HepG2 (cell line): ENCODE measurements around the gene OR10H1. TPM values are rescaled to one million over a fixed set of nuclear protein-coding genes. Genes with fewer than 3 reads are reported as not detected.

Experiments
- ELF4 ChIP-seq: sonication (generic); formaldehyde crosslinking; IDR thresholded peaks from 2 replicates; pipeline ENCODE4 v1.5.0; 2020; ENCODE audit warnings: missing genetic modification reagents, mild to moderate bottlenecking, moderate library complexity, borderline replicate concordance
- HES4 ChIP-seq: sonication (generic); formaldehyde crosslinking; IDR thresholded peaks from 2 replicates; pipeline ENCODE4 v1.9.0; 2021; ENCODE audit warnings: mild to moderate bottlenecking, missing genetic modification reagents, borderline replicate concordance
- RBFOX2 ChIP-seq: fragments of 200-400 bp; formaldehyde crosslinking; IDR thresholded peaks from 2 replicates; pipeline ENCODE4 v1.6.1; 2017; ENCODE audit warnings: low read depth, mild to moderate bottlenecking, low read length
- RBM39 ChIP-seq: fragments of 200-400 bp; formaldehyde crosslinking; IDR thresholded peaks from one replicate; pipeline ENCODE4 v1.6.1; 2018; ENCODE audit warnings: antibody characterized with exemption, mild to moderate bottlenecking, low read depth, low read length; ENCODE audit not compliant: poor library complexity, severe bottlenecking
- RXRA ChIP-seq: sonication (generic); formaldehyde crosslinking; IDR thresholded peaks from 2 replicates; pipeline ENCODE4 v1.5.1; 2020; ENCODE audit warnings: missing genetic modification reagents
- SALL2 ChIP-seq: sonication (generic); formaldehyde crosslinking; IDR thresholded peaks from 2 replicates; pipeline ENCODE4 v1.8.1; 2023; ENCODE audit warnings: mild to moderate bottlenecking, missing genetic modification reagents, inconsistent platforms
- SMAD1 ChIP-seq: sonication (generic); formaldehyde crosslinking; IDR thresholded peaks from 2 replicates; pipeline ENCODE4 v1.4.0; 2020; ENCODE audit warnings: missing genetic modification reagents, low read depth, mild to moderate bottlenecking, borderline replicate concordance
- TCF12 ChIP-seq, 2 experiments: fragments of 450-650 bp in 1 of 2; sonication (generic) in 1 of 2; formaldehyde crosslinking in 1 of 2; IDR thresholded peaks; 2 replicates each; pipeline versions ENCODE4 v1.6.1 to v1.8.0; 2017 to 2022; ENCODE audit warnings: antibody characterized with exemption in 1 of 2, mild to moderate bottlenecking in 1 of 2, missing genetic modification reagents in 1 of 2, moderate library complexity in 1 of 2
- U2AF1 ChIP-seq: fragments of 200-400 bp; formaldehyde crosslinking; optimal IDR thresholded peaks from 2 replicates; pipeline ENCODE3; 2017; ENCODE audit warnings: mild to moderate bottlenecking, low read depth, low read length
- YEATS4 ChIP-seq: sonication (generic); formaldehyde crosslinking; IDR thresholded peaks from 2 replicates; pipeline ENCODE4 v1.4.0; 2020; ENCODE audit warnings: missing genetic modification reagents, borderline replicate concordance
- ZFP90 ChIP-seq: sonication (generic); formaldehyde crosslinking; IDR thresholded peaks from 2 replicates; pipeline ENCODE4 v1.8.0; 2022; ENCODE audit warnings: missing genetic modification reagents, mild to moderate bottlenecking, inconsistent platforms, borderline replicate concordance
- ZFY ChIP-seq: sonication (generic); formaldehyde crosslinking; IDR thresholded peaks from 2 replicates; pipeline ENCODE4 v1.4.0; 2020; ENCODE audit warnings: missing genetic modification reagents
- ZNF10 ChIP-seq: sonication (generic); formaldehyde crosslinking; IDR thresholded peaks from 2 replicates; pipeline ENCODE4 v1.4.0; 2020; ENCODE audit warnings: mild to moderate bottlenecking, low read depth, missing genetic modification reagents, borderline replicate concordance
- ZNF136 ChIP-seq: sonication (generic); formaldehyde crosslinking; IDR thresholded peaks from 2 replicates; pipeline ENCODE4 v1.8.1; 2022; ENCODE audit warnings: low read depth, mild to moderate bottlenecking, moderate library complexity, missing genetic modification reagents
- ZNF235 ChIP-seq: sonication (generic); formaldehyde crosslinking; IDR thresholded peaks from 2 replicates; pipeline ENCODE4 v1.8.1; 2023; ENCODE audit warnings: mild to moderate bottlenecking, missing genetic modification reagents, borderline replicate concordance
- ZNF367 ChIP-seq: sonication (generic); formaldehyde crosslinking; IDR thresholded peaks from 2 replicates; pipeline ENCODE4 v1.4.0; 2020; ENCODE audit warnings: missing genetic modification reagents, borderline replicate concordance
- ZNF44 ChIP-seq: sonication (generic); formaldehyde crosslinking; IDR thresholded peaks from 2 replicates; pipeline ENCODE4 v1.5.1; 2020; ENCODE audit warnings: mild to moderate bottlenecking, missing genetic modification reagents
- ZNF501 ChIP-seq: sonication (generic); formaldehyde crosslinking; IDR thresholded peaks from 2 replicates; pipeline ENCODE4 v1.5.1; 2020; ENCODE audit warnings: mild to moderate bottlenecking, moderate library complexity, missing genetic modification reagents
- ZNF543 ChIP-seq: sonication (generic); formaldehyde crosslinking; IDR thresholded peaks from 2 replicates; pipeline ENCODE4 v1.4.0; 2020; ENCODE audit warnings: mild to moderate bottlenecking, missing genetic modification reagents
- ZNF546 ChIP-seq: sonication (generic); formaldehyde crosslinking; conservative IDR thresholded peaks from 2 replicates; pipeline ENCODE4 v1.8.1; 2023; ENCODE audit warnings: mild to moderate bottlenecking, missing genetic modification reagents
- ZNF678 ChIP-seq: sonication (generic); formaldehyde crosslinking; IDR thresholded peaks from 2 replicates; pipeline ENCODE4 v1.4.0; 2020; ENCODE audit warnings: mild to moderate bottlenecking, missing genetic modification reagents
- ZNF749 ChIP-seq: sonication (generic); formaldehyde crosslinking; IDR thresholded peaks from 2 replicates; pipeline ENCODE4 v1.8.0; 2022; ENCODE audit warnings: mild to moderate bottlenecking, missing genetic modification reagents, moderate library complexity, borderline replicate concordance
- ZNF780A ChIP-seq: sonication (generic); formaldehyde crosslinking; IDR thresholded peaks from 2 replicates; pipeline ENCODE4 v1.8.0; 2022; ENCODE audit warnings: mild to moderate bottlenecking, missing genetic modification reagents, moderate library complexity
- polyA plus RNA-seq, 8 experiments: library from polyadenylated mRNA; depleted of rRNA in 3 of 8; stranded (reverse) in 7 of 8; unstranded in 1 of 8; fragments of >200 nt; fragmentation: Illumina TruSeq in 4 of 8; extraction: Trizol in 4 of 8; gene quantifications; 2 replicates each; pipeline versions ENCODE4 v1.2.1 to v1.2.3, GENCODE V29; 2011 to 2016; ENCODE audit warnings: low read depth in 4 of 8, missing spikeins in 1 of 8, mixed read lengths in 1 of 8; ENCODE audit not compliant: insufficient read depth in 1 of 8
- total RNA-seq, 5 experiments: library from RNA; depleted of rRNA; stranded (reverse); fragments of >200 nt; fragmentation: Illumina TruSeq; extraction: Trizol; gene quantifications; 2 replicates each; pipeline ENCODE4 v1.2.3, GENCODE V29; 2016; ENCODE audit warnings: low read depth in 1 of 5
- TF ChIP-seq, protein P1 (sequence below): sonication (generic); formaldehyde crosslinking; IDR thresholded peaks from 2 replicates; pipeline ENCODE4 v1.4.0; 2020; ENCODE audit warnings: missing genetic modification reagents, borderline replicate concordance
- TF ChIP-seq, protein P2 (sequence below): sonication (generic); formaldehyde crosslinking; IDR thresholded peaks from 2 replicates; pipeline ENCODE4; 2020; ENCODE audit warnings: missing genetic modification reagents, mild to moderate bottlenecking, borderline replicate concordance

OR10H1 gene
- total and polyA plus RNA-seq, 2 of the 13 experiments (the other 11 are each of a cell fraction or from before 2014, with no cell fraction given) = not detected

DNA sequence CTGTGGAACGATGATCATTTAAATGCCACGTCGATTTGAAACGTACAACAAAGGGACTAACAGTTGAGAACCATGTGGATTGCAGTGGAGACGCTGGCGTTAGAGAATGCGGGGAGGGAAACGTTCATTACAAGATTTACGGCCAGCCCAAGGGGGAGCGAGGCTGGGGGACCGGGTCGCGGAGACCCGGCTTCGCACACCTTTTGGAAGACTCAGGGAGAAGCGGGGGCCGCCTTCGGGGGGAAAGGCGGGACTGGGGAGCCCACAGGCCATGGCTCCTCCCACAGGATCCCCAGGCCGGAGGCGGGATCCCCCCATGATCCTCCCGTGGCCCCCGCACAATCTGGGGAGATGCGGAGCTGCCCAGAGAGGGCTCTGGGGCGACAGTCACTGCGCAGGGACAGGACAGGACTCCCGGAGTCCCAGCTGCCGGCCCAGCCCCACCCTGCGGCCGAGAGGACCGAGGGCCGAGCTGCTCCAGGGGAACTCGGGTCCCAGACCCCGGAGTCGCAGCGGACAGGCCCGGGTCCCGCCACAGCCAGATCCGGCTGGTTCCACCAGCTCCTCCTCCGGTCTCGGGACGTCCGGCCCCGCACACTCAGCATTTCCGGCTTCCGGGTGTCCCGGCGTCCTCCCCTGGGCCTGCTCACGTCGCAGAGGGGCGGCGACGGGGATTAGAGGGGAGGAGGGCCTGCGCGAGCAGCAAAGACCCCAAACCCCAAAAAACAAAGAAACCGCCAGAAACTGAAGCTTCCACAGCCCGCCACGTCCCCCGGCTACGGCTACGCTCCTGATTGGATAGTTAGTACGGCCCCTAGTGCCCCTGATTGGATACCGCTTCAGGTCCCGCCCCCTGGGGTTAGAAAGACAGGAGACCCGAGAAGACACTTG is 21.1 kb upstream of the OR10H1 start (continued):
- TF ChIP-seq ZNF235 (CRISPR knock-in tag) = peak; percentile 88
- TF ChIP-seq U2AF1 = peak; percentile 89
- no peak for TF ChIP-seq SMAD1 (CRISPR knock-in tag)
- TF ChIP-seq ZNF780A (CRISPR knock-in tag) = no peak
- TF ChIP-seq, protein P1, sequence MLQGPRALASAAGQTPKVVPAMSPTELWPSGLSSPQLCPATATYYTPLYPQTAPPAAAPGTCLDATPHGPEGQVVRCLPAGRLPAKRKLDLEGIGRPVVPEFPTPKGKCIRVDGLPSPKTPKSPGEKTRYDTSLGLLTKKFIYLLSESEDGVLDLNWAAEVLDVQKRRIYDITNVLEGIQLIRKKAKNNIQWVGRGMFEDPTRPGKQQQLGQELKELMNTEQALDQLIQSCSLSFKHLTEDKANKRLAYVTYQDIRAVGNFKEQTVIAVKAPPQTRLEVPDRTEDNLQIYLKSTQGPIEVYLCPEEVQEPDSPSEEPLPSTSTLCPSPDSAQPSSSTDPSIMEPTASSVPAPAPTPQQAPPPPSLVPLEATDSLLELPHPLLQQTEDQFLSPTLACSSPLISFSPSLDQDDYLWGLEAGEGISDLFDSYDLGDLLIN (CRISPR knock-in tag) = no peak
- peak; percentile 89 for TF ChIP-seq RBFOX2
- TF ChIP-seq ZNF678 (CRISPR knock-in tag) = no peak
- TF ChIP-seq RXRA (CRISPR knock-in tag) = peak; percentile 56; the same call in 1 of the 2 replicates
- TF ChIP-seq ZNF44 (CRISPR knock-in tag) = no peak
- TF ChIP-seq RBM39 = peak; percentile 80
- peak; percentile 27 for TF ChIP-seq SALL2 (CRISPR knock-in tag)
- 0 out of 2 replicates have a peak, but pooled peaks have one; percentile 25 for TF ChIP-seq ZFP90 (CRISPR knock-in tag)
- 0 out of 2 replicates have a peak, but pooled peaks have one; percentile 18 for TF ChIP-seq ZNF367 (CRISPR knock-in tag)
- TF ChIP-seq HES4 = peak; percentile 73
- TF ChIP-seq ZFY = peak; percentile 87
- TF ChIP-seq TCF12 (IDR thresholded peaks at IDR 0.05) = no peak
- TF ChIP-seq TCF12 (CRISPR knock-in tag; IDR thresholded peaks at IDR 0.05) = 0 out of 2 replicates have a peak, but pooled peaks have one; percentile 71
- TF ChIP-seq ZNF546 (CRISPR knock-in tag) = peak; percentile 48; the same call in 1 of the 2 replicates
- no peak for TF ChIP-seq ZNF749 (CRISPR knock-in tag)
- no peak for TF ChIP-seq ZNF136 (CRISPR knock-in tag)
- TF ChIP-seq ZNF501 (CRISPR knock-in tag) = peak; percentile 54
- TF ChIP-seq, protein P2, sequence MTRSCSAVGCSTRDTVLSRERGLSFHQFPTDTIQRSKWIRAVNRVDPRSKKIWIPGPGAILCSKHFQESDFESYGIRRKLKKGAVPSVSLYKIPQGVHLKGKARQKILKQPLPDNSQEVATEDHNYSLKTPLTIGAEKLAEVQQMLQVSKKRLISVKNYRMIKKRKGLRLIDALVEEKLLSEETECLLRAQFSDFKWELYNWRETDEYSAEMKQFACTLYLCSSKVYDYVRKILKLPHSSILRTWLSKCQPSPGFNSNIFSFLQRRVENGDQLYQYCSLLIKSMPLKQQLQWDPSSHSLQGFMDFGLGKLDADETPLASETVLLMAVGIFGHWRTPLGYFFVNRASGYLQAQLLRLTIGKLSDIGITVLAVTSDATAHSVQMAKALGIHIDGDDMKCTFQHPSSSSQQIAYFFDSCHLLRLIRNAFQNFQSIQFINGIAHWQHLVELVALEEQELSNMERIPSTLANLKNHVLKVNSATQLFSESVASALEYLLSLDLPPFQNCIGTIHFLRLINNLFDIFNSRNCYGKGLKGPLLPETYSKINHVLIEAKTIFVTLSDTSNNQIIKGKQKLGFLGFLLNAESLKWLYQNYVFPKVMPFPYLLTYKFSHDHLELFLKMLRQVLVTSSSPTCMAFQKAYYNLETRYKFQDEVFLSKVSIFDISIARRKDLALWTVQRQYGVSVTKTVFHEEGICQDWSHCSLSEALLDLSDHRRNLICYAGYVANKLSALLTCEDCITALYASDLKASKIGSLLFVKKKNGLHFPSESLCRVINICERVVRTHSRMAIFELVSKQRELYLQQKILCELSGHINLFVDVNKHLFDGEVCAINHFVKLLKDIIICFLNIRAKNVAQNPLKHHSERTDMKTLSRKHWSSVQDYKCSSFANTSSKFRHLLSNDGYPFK (CRISPR knock-in tag) = peak; percentile 78; the same call in 1 of the 2 replicates
- peak; percentile 38; the same call in 1 of the 2 replicates for TF ChIP-seq ZNF543
- TF ChIP-seq ZNF10 = no peak
- no peak; the same call in 1 of the 2 replicates for TF ChIP-seq ELF4 (CRISPR knock-in tag)
- peak; percentile 73 for TF ChIP-seq YEATS4 (CRISPR knock-in tag)
